Pancreas (tissue), 10 donors: Measurements from ENCODE around the gene C11orf97. TPM values are rescaled to one million over a fixed set of nuclear protein-coding genes. Genes with fewer than 3 reads are reported as not detected.

Experiments
- ATAC-seq, 4 donors: fragments of 200-7000 bp; cut with Tn5 transposase; one replicate each; pipeline versions ENCODE4 v1.8.0 to v1.9.1; 2020; ENCODE audit warnings: mild to moderate bottlenecking in 4 of 4, moderate library complexity in 4 of 4
- DNase-seq, 6 donors: peaks; one replicate each; pipeline ENCODE4 v3.0.0-alpha.2; 2020
- FAIRE-seq: peaks from 2 replicates; lab custom pipeline; 2012; peaks lifted over from hg19 to GRCh38; lab: Jason Lieb, UNC
- H3K27ac ChIP-seq, 4 donors: fragments of 200-600 bp; sonication (generic); 1 replicate in 3 of 4; 2 replicates in 1 of 4; pipeline versions ENCODE4 v1.5.0 to v1.8.0; 2020
- H3K27me3 ChIP-seq, 4 donors: fragments of 200-600 bp; one replicate each; pipeline ENCODE4 v1.8.0; 2021
- H3K36me3 ChIP-seq, 3 donors: fragments of 200-600 bp; sonication (generic) in 1 of 3; one replicate each; pipeline versions ENCODE4 v1.5.0 to v1.8.0; 2020 to 2021
- H3K4me1 ChIP-seq, 3 donors: fragments of 200-600 bp; one replicate each; pipeline ENCODE4 v1.8.0; 2021
- H3K4me3 ChIP-seq, 4 donors: fragments of 200-600 bp; sonication (generic) in 2 of 4; one replicate each; pipeline versions ENCODE4 v1.5.0 to v1.8.0; 2020 to 2021
- H3K9me3 ChIP-seq, 4 donors: fragments of 200-600 bp; one replicate each; pipeline ENCODE4 v1.8.0; 2021
- CTCF ChIP-seq, 4 donors: fragments of 200-600 bp; sonication (generic) in 3 of 4; IDR thresholded peaks; one replicate each; pipeline versions ENCODE4 v1.5.0 to v1.8.0; 2021; ENCODE audit warnings: antibody characterized with exemption in 4 of 4
- WGBS, 2 donors: extraction: QIAGEN DNeasy Blood & Tissue Kit; methylation state at CpG; one replicate each; pipeline ENCODE4 v1.1.7; 2013; 5-methylcytosine and 5-hydroxymethylcytosine counted together
- intact Hi-C, 3 donors: fragments of 100-400 bp; cut with DNase I; formaldehyde crosslinking; loops; one replicate each; pipeline versions ENCODE4 v1.11.1 to v1.14.2; 2022
- polyA plus RNA-seq, 2 donors: library from polyadenylated mRNA; stranded (reverse); fragments of 200-250 nt; gene quantifications; one replicate each; pipeline ENCODE4 v1.2.3, GENCODE V29; 2013
- total RNA-seq, 6 donors: library from RNA; stranded (reverse); fragmentation: NEBNext Ultra II Directional in 4 of 6; extraction: Animal tissue kit (Norgen Biotek cat#: 25700) in 4 of 6; gene quantifications; one replicate each; pipeline versions ENCODE4 v1.2.1 to v1.2.4, GENCODE V29; 2021 to 2023
- donor health status: healthy with polysubstance abuse.
- donor health status: DM: no; HTN: no; CAD: no; lungs with moderate emphysema.
- donor health status: DM: no; HTN: no; CAD: no.
- donor health status: control.
- donor health status: control.
- donor health status: Bipolar disorder and iron deficiency.
- donor health status: DM: yes; HTN: yes; CAD: no.
- donor health status: DM: no; HTN: no; CAD: no.
- donor health status: DM: no; HTN: no; CAD: no.
- donor health status: DM: yes; HTN: yes; CAD: no.

The C11orf97 gene
- total and polyA plus RNA-seq, 8 donors, result not detected

GRCh38 chr11:94513091-94513490 is 830 bp downstream of the C11orf97 start:
- DNase-seq (no peak), ATAC-seq (peak; percentile 29 to 66 (median 40)), FAIRE-seq (no peak)
- intact Hi-C loops, result no loop called here
- H3K27me3 ChIP-seq, result peaks cover 0 to 3% (median 0%) of the 10 kb centered on the region in 4 donors
- no peak for TF ChIP-seq CTCF (IDR thresholded peaks at IDR 0.05)
- WGBS, 2 donors, result 26 to 35% methylated on average over 2 of the region's 2 CpGs
- H3K9me3 ChIP-seq, result no peaks in the 10 kb centered on the region
- H3K36me3 ChIP-seq, result no peaks in the 10 kb centered on the region
- no peak overlapping the region for H3K27ac ChIP-seq
- no peak overlapping the region for H3K4me3 ChIP-seq
- peaks cover 0 to 5% (median 0%) of the 10 kb centered on the region in 3 donors for H3K4me1 ChIP-seq

DNA sequence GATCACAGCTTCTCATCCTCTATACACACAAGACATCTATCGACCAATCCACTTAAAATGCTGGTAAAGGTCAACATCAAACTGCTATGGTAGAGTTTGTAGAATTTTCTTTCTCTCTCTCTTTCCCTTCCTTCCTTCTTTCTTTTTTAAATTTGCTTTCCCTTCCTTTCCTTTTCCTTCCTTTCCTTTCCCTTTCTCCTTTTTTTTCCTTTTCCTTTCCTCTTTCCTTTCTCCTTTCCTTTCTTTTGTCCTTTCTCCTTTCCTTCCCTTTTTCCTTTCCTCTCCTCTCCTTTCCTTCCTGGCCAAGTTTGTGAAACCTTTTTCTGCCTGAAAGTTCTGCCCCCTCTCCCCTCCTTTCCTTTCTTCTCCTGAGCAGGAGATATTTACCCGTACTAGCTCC is 3.1 kb downstream of the C11orf97 start:
- intact Hi-C loops, result no loop called here
- no peak overlapping the region for H3K27ac ChIP-seq
- no peak for FAIRE-seq
- no peak for ATAC-seq
- H3K4me3 ChIP-seq, result no peak overlapping the region
- no peak for DNase-seq
- H3K36me3 ChIP-seq, result no peaks in the 10 kb centered on the region
- WGBS, 2 donors, result 85 to 95% methylated on average over 2 of the region's 2 CpGs
- H3K27me3 ChIP-seq, result peaks cover 0 to 3% (median 0%) of the 10 kb centered on the region in 4 donors
- no peak for TF ChIP-seq CTCF (IDR thresholded peaks at IDR 0.05)
- H3K9me3 ChIP-seq, result no peaks in the 10 kb centered on the region
- peaks cover 0 to 5% (median 0%) of the 10 kb centered on the region in 3 donors for H3K4me1 ChIP-seq

DNA sequence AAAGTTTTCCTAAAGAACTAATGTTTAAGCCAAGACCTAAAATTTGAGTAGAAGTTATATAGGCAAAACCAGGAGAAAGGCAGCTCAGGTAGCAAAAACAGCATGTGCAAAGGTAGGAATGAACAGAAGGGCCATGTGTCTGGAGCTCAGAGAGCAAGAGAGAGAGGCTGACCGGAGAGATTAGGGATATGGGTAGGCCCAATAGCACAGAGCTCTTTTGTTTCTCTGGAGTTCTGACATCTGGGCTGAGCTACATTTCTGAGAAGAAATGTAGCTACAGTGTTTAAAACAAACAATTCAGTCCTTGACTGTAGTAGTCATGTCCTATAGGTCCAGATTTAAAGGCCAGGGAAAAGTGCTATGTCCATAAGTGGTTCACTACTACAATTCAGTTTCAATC is 4.5 kb downstream of the C11orf97 start:
- Histone ChIP-seq H3K4me3 (no peak overlapping the region), H3K9me3 (no peaks in the 10 kb centered on the region), H3K27me3 (peaks cover 0 to 3% (median 0%) of the 10 kb centered on the region in 4 donors), H3K4me1 (peaks cover 0 to 5% (median 0%) of the 10 kb centered on the region in 3 donors), H3K27ac (no peak overlapping the region), H3K36me3 (no peaks in the 10 kb centered on the region)
- DNase-seq (no peak), FAIRE-seq (no peak), ATAC-seq (no peak)
- 0 to 45% methylated on average over 1 of the region's 1 CpG for WGBS, 2 donors
- intact Hi-C loops, result no loop called here
- TF ChIP-seq CTCF (IDR thresholded peaks at IDR 0.05), result no peak

DNA sequence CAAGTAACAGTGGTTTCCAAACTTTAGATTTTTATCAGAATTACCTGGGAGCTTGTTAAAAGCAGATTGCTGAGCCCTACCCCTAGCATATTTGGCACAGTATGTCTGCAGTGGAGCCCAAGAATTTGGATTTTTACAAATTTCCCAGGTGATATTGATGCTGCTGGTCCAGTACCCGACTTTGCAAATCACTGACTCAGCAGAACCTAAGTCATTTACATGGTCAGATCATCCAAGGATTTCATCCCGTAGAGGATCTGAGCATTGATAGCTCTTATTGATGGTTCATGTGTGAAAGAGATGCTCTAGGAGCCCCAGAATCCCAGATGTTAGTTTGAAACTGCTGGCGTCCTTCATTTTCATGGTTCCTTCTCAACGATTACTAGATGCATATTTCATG is 6.0 kb downstream of the C11orf97 start:
- no peak for TF ChIP-seq CTCF (IDR thresholded peaks at IDR 0.05)
- H3K27ac ChIP-seq, result no peak overlapping the region
- no peaks in the 10 kb centered on the region for H3K36me3 ChIP-seq
- FAIRE-seq (no peak), DNase-seq (no peak), ATAC-seq (no peak)
- peaks cover 0 to 3% (median 0%) of the 10 kb centered on the region in 4 donors for H3K27me3 ChIP-seq
- no peaks in the 10 kb centered on the region for H3K9me3 ChIP-seq
- WGBS, 2 donors, result 39 to 50% methylated on average over 4 of the region's 4 CpGs
- H3K4me1 ChIP-seq, result peaks cover 0 to under 1% (median 0%) of the 10 kb centered on the region in 3 donors
- H3K4me3 ChIP-seq, result no peak overlapping the region
- intact Hi-C loops, result no loop called here

- intact Hi-C loops, result loop anchor here in 1 of 3 donors (10.0 kb wide), 1 partner anchor 75 kb away; no protein-coding TSS in a partner anchor
- DNase-seq, result no peak
- WGBS, 2 donors, result 3 to 10% methylated on average over 5 of the region's 5 CpGs
These were observed 7.3 kb downstream of the C11orf97 start for GRCh38 chr11:94519478-94520084.

More at GRCh38 chr11:94519478-94520084, 7.3 kb downstream of the C11orf97 start:
- Histone ChIP-seq H3K4me1 (no peaks in the 10 kb centered on the region), H3K27me3 (peaks cover 0 to 3% (median 0%) of the 10 kb centered on the region in 4 donors), H3K4me3 (no peak overlapping the region), H3K36me3 (no peaks in the 10 kb centered on the region), H3K27ac (no peak overlapping the region), H3K9me3 (no peaks in the 10 kb centered on the region)
- ATAC-seq (peak in 3 of 4 donors; percentile 67 to 81 (median 77)), FAIRE-seq (peak; percentile 97)
- peak in 3 of 4 donors; percentile 25 to 55 (median 49) for TF ChIP-seq CTCF (IDR thresholded peaks at IDR 0.05)
